Measurements from ENCODE around the gene SRPK1. TPM values are rescaled to one million over a fixed set of nuclear protein-coding genes. Genes with fewer than 3 reads are reported as not detected.
A peak's percentile ranks its signal among the peaks of the same experiment; 100 is the strongest.
"Not testable (repeated sequence)": the region's sequence is repeated elsewhere in the genome, so short reads cannot be mapped to it uniquely, and the experiment has no call there.

SRPK1 gene
- 22.9 TPM for total RNA-seq

- ATAC-seq: peak; percentile 90
- DNase-seq (ENCODE audit: low spot score): peak; percentile 96
Observed at GRCh38 chr6:35920793-35921732, at the start of gene SRPK1. TSS of gene SRPK1 (minus strand) at chr6:35921098. CDS start at chr6:35921056, 42 bp downstream.

- ATAC-seq (no peak), DNase-seq (ENCODE audit: low spot score) (no peak)
Observed at GRCh38 chr6:35970181-35970580, 49.3 kb upstream of the SRPK1 start.

DNA sequence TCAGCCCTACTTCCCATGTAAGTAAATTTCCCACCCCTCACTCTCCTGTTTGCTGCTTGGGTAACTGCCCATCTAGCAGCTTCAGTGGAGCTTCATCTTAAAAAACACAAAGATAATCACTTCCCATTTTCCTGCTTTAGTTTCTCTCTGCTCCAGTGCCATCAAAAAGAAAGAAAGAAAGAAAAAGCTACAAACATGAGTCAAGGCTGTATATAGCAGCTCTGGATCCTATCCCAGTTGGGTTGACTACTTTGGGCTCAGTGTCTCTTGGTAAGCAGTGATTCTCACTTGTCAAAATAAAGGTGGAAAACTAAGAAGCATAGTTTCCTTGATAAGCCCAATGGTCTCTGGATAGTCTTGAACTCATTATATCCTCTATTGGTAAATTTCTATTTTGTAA is 48.7 kb upstream of the SRPK1 start:
- DNase-seq (ENCODE audit: low spot score): no peak
- ATAC-seq: no peak

- no peak for DNase-seq (ENCODE audit: low spot score)
- no peak for ATAC-seq
Observed at GRCh38 chr6:35968821-35969220, 47.9 kb upstream of the SRPK1 start.

GRCh38 chr6:35967076-35967774 is 46.3 kb upstream of the SRPK1 start:
- ATAC-seq: peak; percentile 92

GRCh38 chr6:35962779-35963560 is 42.1 kb upstream of the SRPK1 start:
- ATAC-seq: no peak

More at GRCh38 chr6:35967076-35967774, 46.3 kb upstream of the SRPK1 start:
- DNase-seq (ENCODE audit: low spot score): no peak

DNA sequence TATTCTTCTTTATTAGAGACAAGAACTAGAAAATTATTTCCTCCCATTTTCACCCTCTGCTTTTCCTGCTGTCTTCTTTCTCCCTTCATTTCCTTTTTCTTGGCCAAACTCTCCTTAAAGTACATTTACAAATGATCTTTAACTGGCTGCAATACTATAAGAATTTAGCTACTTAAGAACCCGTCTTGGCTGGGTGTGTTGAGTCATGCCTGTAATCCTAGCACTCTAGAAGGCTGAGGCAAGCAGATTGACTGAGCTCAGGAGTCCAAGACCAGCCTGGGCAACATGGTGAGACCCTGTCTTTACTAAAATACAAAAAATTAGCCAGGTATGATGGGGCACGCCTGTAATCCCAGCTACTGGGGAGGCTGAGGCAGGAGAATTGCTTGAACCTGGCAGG is 39.3 kb upstream of the SRPK1 start:
- ATAC-seq: no peak
- no peak for DNase-seq (ENCODE audit: low spot score)

More at GRCh38 chr6:35962779-35963560, 42.1 kb upstream of the SRPK1 start:
- DNase-seq (ENCODE audit: low spot score): no peak

DNA sequence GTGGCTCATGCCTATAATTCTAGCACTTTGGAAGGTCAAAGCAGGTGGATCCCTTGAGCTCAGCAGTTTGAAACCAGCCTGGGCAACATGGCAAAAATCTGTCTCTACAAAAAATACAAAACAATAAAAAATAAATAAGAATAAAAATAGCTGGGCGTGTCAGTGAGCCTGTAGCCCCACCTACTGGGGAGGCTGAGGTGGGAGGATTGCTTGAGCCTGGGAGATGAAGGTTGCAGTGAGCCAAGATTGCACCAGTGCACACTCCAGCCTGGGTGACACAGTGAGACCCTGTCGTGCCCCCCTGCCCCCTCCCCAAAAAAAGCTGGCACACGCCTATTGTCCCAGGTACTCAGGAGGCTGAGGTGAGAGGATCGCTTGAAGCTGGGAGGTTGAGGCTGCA is 35.1 kb upstream of the SRPK1 start:
- DNase-seq (ENCODE audit: low spot score) (no peak), ATAC-seq (no peak)

GRCh38 chr6:35955521-35955920 is 34.6 kb upstream of the SRPK1 start:
- DNase-seq (ENCODE audit: low spot score): no peak
- ATAC-seq: no peak

DNA sequence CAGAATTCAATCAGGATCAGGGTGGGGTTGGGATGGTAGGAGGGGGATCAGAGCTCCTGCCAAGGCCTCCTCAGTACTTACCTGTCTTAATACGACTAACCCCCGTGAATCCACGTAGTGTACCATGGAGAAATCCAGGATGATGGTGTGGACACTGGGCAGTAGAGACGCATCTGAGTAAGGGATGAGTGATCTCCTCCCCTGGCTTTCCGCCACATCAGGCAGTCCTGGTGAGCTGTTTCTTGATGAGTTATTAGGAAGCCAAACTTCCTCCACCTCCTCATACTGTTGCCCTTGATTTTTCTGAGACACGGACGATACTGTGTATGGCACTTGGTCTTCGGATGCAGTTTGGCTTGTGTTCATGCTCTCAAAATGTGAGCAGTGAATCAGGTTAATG is 34.2 kb upstream of the SRPK1 start:
- ATAC-seq: no peak
- no peak for DNase-seq (ENCODE audit: low spot score)

DNA sequence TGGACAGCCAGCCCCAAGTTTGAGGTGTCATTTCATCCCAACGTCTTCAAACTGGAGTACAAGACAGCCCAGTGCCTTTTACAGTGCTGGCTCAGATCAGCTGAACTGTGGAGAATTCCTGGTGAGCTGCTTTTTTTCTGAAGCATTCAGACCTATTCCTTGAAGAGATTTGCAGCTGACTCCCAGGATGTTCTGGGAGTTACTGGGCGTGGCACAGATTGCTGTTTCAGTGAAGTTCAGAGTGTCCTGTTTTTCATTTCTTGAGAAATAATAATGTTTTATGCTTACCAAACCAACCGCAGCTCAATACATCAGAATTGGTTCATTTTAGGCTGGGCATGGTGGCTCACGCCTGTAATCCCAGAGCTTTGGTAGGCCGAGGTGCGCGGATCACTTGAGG is 33.4 kb upstream of the SRPK1 start:
- ATAC-seq (no peak), DNase-seq (ENCODE audit: low spot score) (no peak)

DNA sequence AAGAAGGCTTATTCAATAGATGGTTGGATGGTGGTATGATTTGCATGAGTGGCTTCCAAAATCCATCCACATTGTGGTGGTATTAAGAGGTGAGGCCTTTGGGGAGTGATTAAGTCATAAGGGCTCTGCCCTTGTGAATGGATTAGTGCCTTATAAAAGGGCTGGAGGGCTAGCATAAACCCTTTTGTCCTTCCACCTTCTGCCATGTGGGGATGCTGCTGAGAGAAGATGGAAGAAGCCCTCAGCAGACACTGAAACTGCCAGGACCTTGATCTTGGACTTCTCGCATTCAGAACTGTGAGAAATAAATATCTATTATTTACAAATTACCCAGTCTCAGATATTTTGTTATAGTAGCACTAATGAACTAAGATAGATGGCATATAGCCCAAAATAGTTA is 27.8 kb upstream of the SRPK1 start:
- DNase-seq (ENCODE audit: low spot score): no peak
- peak; percentile 74 for ATAC-seq

GRCh38 chr6:35945650-35946025 is 24.7 kb upstream of the SRPK1 start:
- ATAC-seq (no peak), DNase-seq (ENCODE audit: low spot score) (no peak)

GRCh38 chr6:35943390-35943789 is 22.5 kb upstream of the SRPK1 start:
- DNase-seq (ENCODE audit: low spot score) (no peak), ATAC-seq (no peak)

GRCh38 chr6:35942355-35942754 is 21.5 kb upstream of the SRPK1 start:
- DNase-seq (ENCODE audit: low spot score): no peak
- no peak for ATAC-seq

- DNase-seq (ENCODE audit: low spot score); ATAC-seq: not testable (repeated sequence)
Observed at GRCh38 chr6:35941170-35941569, 20.3 kb upstream of the SRPK1 start.

DNA sequence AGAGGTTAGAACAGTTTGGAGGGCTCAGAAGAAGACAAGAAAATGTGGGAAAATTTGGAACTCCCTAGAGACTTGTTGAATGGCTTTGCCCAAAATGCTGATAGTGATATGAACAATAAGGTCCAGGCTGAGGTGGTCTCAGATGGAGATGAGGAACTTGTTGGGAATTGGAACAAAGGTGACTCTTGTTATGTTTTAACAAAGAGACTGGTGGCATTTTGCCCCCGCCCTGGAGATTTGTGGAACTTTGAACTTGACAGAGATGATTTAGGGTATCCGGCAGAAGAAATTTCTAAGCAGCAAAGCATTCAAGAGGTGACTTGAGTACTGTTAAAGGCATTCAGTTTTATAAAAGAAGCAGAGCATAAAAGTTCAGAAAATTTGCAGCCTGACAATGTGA is 19.1 kb upstream of the SRPK1 start:
- DNase-seq (ENCODE audit: low spot score); ATAC-seq: not testable (repeated sequence)

- not testable (repeated sequence) for ATAC-seq; DNase-seq (ENCODE audit: low spot score)
Observed at GRCh38 chr6:35939259-35939658, 18.4 kb upstream of the SRPK1 start.

GRCh38 chr6:35936681-35937359 is 15.9 kb upstream of the SRPK1 start:
- DNase-seq (ENCODE audit: low spot score): no peak
- ATAC-seq: no peak

DNA sequence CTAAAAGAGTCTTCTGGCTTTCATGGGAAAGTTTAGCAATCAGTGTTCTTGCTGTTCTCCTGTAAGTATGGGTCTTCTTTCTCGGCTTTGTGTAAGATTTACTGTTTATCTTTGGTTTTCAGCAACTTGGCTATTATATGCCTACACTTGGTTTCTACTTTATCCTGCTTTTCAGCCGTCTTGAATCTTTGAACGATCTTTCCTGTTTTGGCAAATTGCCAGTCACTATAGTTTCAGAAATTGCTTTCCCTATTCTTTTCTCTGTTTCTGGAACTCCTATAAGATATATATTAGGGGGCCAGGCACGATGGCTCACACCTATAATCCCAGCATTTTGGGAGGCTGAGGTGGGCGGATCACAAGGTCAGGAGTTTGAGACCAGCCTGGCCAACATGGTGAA is 14.6 kb upstream of the SRPK1 start:
- no peak for ATAC-seq
- no peak for DNase-seq (ENCODE audit: low spot score)

- no peak for DNase-seq (ENCODE audit: low spot score)
- ATAC-seq: no peak
Observed at GRCh38 chr6:35933844-35934243, 12.9 kb upstream of the SRPK1 start.

All from left lobe of liver (tissue), 2 donors.